Natural killer cell (primary cell): ENCODE data around the gene TBC1D10A. TPM values are rescaled to one million over a fixed set of nuclear protein-coding genes. Genes with fewer than 3 reads are reported as not detected.

ENCODE experiments used
- ATAC-seq, 3 donors: fragments of 150-1000 bp in 2 of 3; fragments of 200-7000 bp in 1 of 3; cut with Tn5 transposase; 1 replicate in 1 of 3; 2 replicates in 2 of 3; pipeline ENCODE4 v1.10.0; 2021; ENCODE audit warnings: mild to moderate bottlenecking in 2 of 3, moderate library complexity in 2 of 3
- DNase-seq, 2 donors: peaks; one replicate each; pipeline versions ENCODE4 v3.0.0 to v3.0.0-alpha.2; 2013 to 2021; ENCODE audit warnings: mixed read lengths in 1 of 2
- H3K27ac ChIP-seq: one replicate; pipeline ENCODE4 v1.5.1; 2013; ENCODE audit warnings: mild to moderate bottlenecking, low read length
- H3K27me3 ChIP-seq: one replicate; pipeline ENCODE4 v1.6.1; 2013; ENCODE audit warnings: low read length; ENCODE audit not compliant: control insufficient read depth, insufficient read depth
- H3K36me3 ChIP-seq: one replicate; pipeline ENCODE4 v1.6.1; 2013; ENCODE audit warnings: low read length; ENCODE audit not compliant: control insufficient read depth, insufficient read depth
- H3K4me1 ChIP-seq: one replicate; pipeline ENCODE4 v1.6.1; 2013; ENCODE audit warnings: low read length; ENCODE audit not compliant: control insufficient read depth, insufficient read depth
- H3K4me3 ChIP-seq: one replicate; pipeline ENCODE4 v1.5.1; 2013; ENCODE audit warnings: low read length
- H3K9me3 ChIP-seq: one replicate; pipeline ENCODE4 v1.6.1; 2013; ENCODE audit warnings: low read length; ENCODE audit not compliant: control insufficient read depth, insufficient read depth
- H3K27ac Mint-ChIP-seq, 2 donors: one replicate each; pipeline ENCODE4 v1.8.0; 2022; ENCODE audit warnings: mild to moderate bottlenecking in 2 of 2, mixed read lengths in 2 of 2, moderate library complexity in 1 of 2
- H3K27me3 Mint-ChIP-seq, 2 donors: one replicate each; pipeline ENCODE4 v1.8.0; 2022; ENCODE audit warnings: low read depth in 2 of 2, mixed read lengths in 2 of 2
- H3K36me3 Mint-ChIP-seq: one replicate; pipeline ENCODE4 v1.8.0; 2022; ENCODE audit warnings: mixed read lengths
- H3K4me1 Mint-ChIP-seq, 2 donors: one replicate each; pipeline ENCODE4 v1.8.0; 2022; ENCODE audit warnings: mixed read lengths in 2 of 2
- H3K4me3 Mint-ChIP-seq: one replicate; pipeline ENCODE4 v1.8.0; 2022; ENCODE audit warnings: mild to moderate bottlenecking, moderate library complexity, mixed read lengths
- H3K9me3 Mint-ChIP-seq, 2 donors: one replicate each; pipeline ENCODE4 v1.8.0; 2022; ENCODE audit warnings: mixed read lengths in 2 of 2
- WGBS: methylation state at CpG from one replicate; pipeline ENCODE4 v1.1.7; 2013; ENCODE audit warnings: missing lambda C conversion rate; ENCODE audit not compliant: insufficient coverage; 5-methylcytosine and 5-hydroxymethylcytosine counted together
- intact Hi-C: fragments of 100-400 bp; cut with micrococcal nuclease; formaldehyde crosslinking; loops from one replicate; pipeline ENCODE4 v1.14.2; 2022
- total RNA-seq, 4 donors: library from RNA; stranded (reverse); fragments of 120-200 nt in 1 of 4; gene quantifications; one replicate each; pipeline versions ENCODE4 v1.2.3 to v1.2.4, GENCODE V29; 2013 to 2022
- TF ChIP-seq, protein P1 (sequence below): fragments of 200-600 bp; IDR thresholded peaks from one replicate; pipeline ENCODE4 v1.8.0; 2022; ENCODE audit warnings: antibody characterized with exemption

TBC1D10A gene
- total RNA-seq, 3 donors from 2014 or later (not counting 1 experiment from before 2014, with no cell fraction given): 38.9 to 48.0 (median 47.9) TPM

- no peaks in the 10 kb centered on the region for H3K36me3 Mint-ChIP-seq
- H3K9me3 Mint-ChIP-seq: no peaks in the 10 kb centered on the region
- TF ChIP-seq, protein P1, sequence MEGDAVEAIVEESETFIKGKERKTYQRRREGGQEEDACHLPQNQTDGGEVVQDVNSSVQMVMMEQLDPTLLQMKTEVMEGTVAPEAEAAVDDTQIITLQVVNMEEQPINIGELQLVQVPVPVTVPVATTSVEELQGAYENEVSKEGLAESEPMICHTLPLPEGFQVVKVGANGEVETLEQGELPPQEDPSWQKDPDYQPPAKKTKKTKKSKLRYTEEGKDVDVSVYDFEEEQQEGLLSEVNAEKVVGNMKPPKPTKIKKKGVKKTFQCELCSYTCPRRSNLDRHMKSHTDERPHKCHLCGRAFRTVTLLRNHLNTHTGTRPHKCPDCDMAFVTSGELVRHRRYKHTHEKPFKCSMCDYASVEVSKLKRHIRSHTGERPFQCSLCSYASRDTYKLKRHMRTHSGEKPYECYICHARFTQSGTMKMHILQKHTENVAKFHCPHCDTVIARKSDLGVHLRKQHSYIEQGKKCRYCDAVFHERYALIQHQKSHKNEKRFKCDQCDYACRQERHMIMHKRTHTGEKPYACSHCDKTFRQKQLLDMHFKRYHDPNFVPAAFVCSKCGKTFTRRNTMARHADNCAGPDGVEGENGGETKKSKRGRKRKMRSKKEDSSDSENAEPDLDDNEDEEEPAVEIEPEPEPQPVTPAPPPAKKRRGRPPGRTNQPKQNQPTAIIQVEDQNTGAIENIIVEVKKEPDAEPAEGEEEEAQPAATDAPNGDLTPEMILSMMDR: no peak
- no peak overlapping the region for H3K4me3 Mint-ChIP-seq
- H3K27me3 Mint-ChIP-seq: no peaks in the 10 kb centered on the region
- no peak overlapping the region for H3K4me3 ChIP-seq
- no peaks in the 10 kb centered on the region for H3K9me3 ChIP-seq
- H3K27me3 ChIP-seq: no peaks in the 10 kb centered on the region
- peaks cover 89 to 98% of the 10 kb centered on the region in 2 donors for H3K4me1 Mint-ChIP-seq
- peak overlapping the region; percentile 87 to 95 for H3K27ac Mint-ChIP-seq
- peak overlapping the region; percentile 30 for H3K27ac ChIP-seq
- ATAC-seq (no peak), DNase-seq (no peak)
- WGBS: 87% methylated on average over 6 of the region's 8 CpGs
- intact Hi-C loops: no loop called here
- H3K4me1 ChIP-seq: peaks cover 96% of the 10 kb centered on the region
- no peaks in the 10 kb centered on the region for H3K36me3 ChIP-seq
Measured at GRCh38 chr22:30310881-30311771, 15.6 kb downstream of the TBC1D10A start.

DNA sequence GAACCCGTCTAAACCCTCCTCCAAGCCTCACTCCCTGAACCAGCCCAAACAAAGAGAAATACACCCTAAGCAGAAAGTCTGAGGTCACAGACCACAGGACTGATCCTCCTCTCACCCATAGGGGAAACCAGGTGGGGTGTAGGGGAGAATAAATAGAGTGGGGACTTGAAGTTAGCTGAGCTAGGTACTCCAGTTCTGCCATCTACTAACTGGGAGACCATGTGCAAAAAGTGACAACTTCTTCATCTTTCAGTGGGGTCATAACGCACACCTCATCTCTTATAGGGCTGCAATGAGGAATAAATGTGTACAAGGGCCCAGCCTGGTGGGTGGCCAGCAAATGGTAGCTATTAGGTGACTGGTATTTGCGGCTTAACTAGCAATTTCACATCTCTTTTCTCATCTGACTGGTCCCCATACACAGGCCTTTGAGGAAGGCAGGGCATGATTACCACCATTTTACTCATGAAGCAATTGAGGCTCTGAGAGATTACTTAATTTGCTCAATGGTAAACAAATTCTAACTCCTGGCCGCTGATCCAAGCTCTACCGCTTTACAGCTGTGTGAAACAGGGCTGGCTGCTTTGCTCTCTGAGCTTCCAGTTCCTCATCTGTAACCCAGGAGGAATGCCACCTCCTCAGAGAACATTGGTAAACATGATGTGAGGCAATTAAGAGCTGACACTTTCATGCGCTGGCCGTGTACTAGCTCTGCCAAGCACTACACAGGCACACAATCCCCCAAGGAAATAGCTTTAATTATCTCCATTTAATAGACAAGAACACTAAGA lies 16.6 kb downstream of the TBC1D10A start:
- Histone ChIP-seq H3K27me3 (no peaks in the 10 kb centered on the region), H3K36me3 (no peaks in the 10 kb centered on the region), H3K9me3 (no peaks in the 10 kb centered on the region), H3K27ac (peak overlapping the region; percentile 30), H3K4me3 (no peak overlapping the region), H3K4me1 (peaks cover 96% of the 10 kb centered on the region)
- 59% methylated on average over 6 of the region's 7 CpGs for whole genome bisulfite sequencing
- intact Hi-C loops: loop anchor here (5.0 kb wide), 1 partner anchor 42 kb away; no protein-coding TSS in a partner anchor
- DNase-seq (peak in 1 of 2 donors; percentile 69), ATAC-seq (peak in 1 of 3 donors; percentile 20)
- H3K9me3 Mint-ChIP-seq: no peaks in the 10 kb centered on the region
- H3K27me3 Mint-ChIP-seq: no peaks in the 10 kb centered on the region
- H3K4me3 Mint-ChIP-seq: peak overlapping the region; percentile 43
- H3K4me1 Mint-ChIP-seq: peaks cover 89 to 98% of the 10 kb centered on the region in 2 donors
- TF ChIP-seq, protein P1: no peak
- peak overlapping the region; percentile 87 to 95 for H3K27ac Mint-ChIP-seq
- H3K36me3 Mint-ChIP-seq: no peaks in the 10 kb centered on the region

DNA sequence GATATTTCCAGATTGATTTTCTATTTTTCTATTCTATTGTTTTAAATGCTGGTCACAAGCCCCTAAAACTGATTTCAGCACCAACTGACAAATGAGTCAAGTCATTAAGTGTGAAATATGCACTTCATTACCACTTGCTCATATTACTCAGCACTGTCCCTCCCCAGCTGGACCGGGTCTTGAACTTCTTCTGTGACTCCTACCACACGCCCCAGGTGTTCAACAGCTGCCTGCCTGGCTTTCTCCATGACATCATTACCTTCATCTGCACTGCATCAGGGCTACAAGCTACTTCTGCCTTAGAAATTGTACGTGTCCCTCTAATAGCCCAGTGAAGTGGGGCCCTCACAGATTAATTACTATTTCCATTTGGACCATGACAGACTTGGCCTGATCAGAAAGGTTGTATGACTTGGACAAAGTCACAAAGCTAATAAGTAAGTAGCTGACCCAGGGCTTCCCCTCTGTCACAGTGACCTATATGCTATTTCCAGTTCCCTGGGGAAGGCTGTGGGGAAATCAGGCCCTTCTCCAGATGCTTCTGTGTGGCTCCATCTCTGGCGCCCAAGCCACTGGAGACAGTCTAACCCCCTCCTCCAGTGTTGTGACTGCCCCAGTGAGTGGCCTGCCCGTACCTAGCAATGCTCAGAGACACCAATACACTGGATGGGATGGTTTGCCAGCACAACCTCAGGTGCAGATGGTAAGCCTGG lies 18.1 kb downstream of the TBC1D10A start:
- no peaks in the 10 kb centered on the region for H3K27me3 ChIP-seq
- WGBS: 65% methylated on average over 5 of the region's 5 CpGs
- Mint-ChIP-seq H3K4me1 (peaks cover 87 to 98% of the 10 kb centered on the region in 2 donors), H3K9me3 (no peaks in the 10 kb centered on the region), H3K27me3 (no peaks in the 10 kb centered on the region), H3K36me3 (no peaks in the 10 kb centered on the region), H3K27ac (peak overlapping the region; percentile 87 to 95), H3K4me3 (peak overlapping the region; percentile 65)
- H3K4me3 ChIP-seq: no peak overlapping the region
- peak in 1 of 2 donors; percentile 44 for DNase-seq
- H3K36me3 ChIP-seq: no peaks in the 10 kb centered on the region
- peaks cover 96% of the 10 kb centered on the region for H3K4me1 ChIP-seq
- TF ChIP-seq, protein P1: no peak
- intact Hi-C loops: loop anchor here (5.0 kb wide), 1 partner anchor 44 kb away; no protein-coding TSS in a partner anchor
- H3K27ac ChIP-seq: peak overlapping the region; percentile 71
- ATAC-seq: no peak
- H3K9me3 ChIP-seq: no peaks in the 10 kb centered on the region
